Measurements from ENCODE around the gene ERAS.

Gene ERAS

GRCh38 chrX:48826135-48826875 lies at the start of gene ERAS:
ERAS (plus strand) TSS chrX:48826513; CDS start chrX:48829124, 2,611 bp downstream.
- DNase-seq (ENCODE audit: low read depth in 2 of 2), result no peak

GRCh38 chrX:48776818-48777439 lies 49.4 kb upstream of the ERAS start:
- no peak for DNase-seq (ENCODE audit: low read depth in 2 of 2)

GRCh38 chrX:48779399-48779798 lies 46.9 kb upstream of the ERAS start:
- no peak for DNase-seq (ENCODE audit: low read depth in 2 of 2)

GRCh38 chrX:48781705-48782104 lies 44.6 kb upstream of the ERAS start:
- DNase-seq (ENCODE audit: low read depth in 2 of 2), result no peak

GRCh38 chrX:48782216-48782615 lies 44.1 kb upstream of the ERAS start:
- DNase-seq (ENCODE audit: low read depth in 2 of 2), result no peak

- DNase-seq (ENCODE audit: low read depth in 2 of 2), result no peak
Observed at GRCh38 chrX:48782795-48783194, 43.5 kb upstream of the ERAS start.

GRCh38 chrX:48784726-48785125 lies 41.6 kb upstream of the ERAS start:
- DNase-seq (ENCODE audit: low read depth in 2 of 2), result no peak

- DNase-seq (ENCODE audit: low read depth in 2 of 2), result no peak
Observed at GRCh38 chrX:48785186-48785539, 41.1 kb upstream of the ERAS start.

- no peak for DNase-seq (ENCODE audit: low read depth in 2 of 2)
Observed at GRCh38 chrX:48785540-48786214, 40.6 kb upstream of the ERAS start.

- no peak for DNase-seq (ENCODE audit: low read depth in 2 of 2)
Observed at GRCh38 chrX:48786341-48786800, 39.9 kb upstream of the ERAS start, which contains the start of gene GATA1. GATA1 (plus strand) TSS chrX:48786590; CDS start chrX:48791110, 4,520 bp downstream.

GRCh38 chrX:48786825-48787504 lies 39.3 kb upstream of the ERAS start:
- no peak for DNase-seq (ENCODE audit: low read depth in 2 of 2)

GRCh38 chrX:48787505-48788443 lies 38.5 kb upstream of the ERAS start:
- no peak for DNase-seq (ENCODE audit: low read depth in 2 of 2)

GRCh38 chrX:48789366-48790220 lies 36.7 kb upstream of the ERAS start:
- no peak for DNase-seq (ENCODE audit: low read depth in 2 of 2)

GRCh38 chrX:48790477-48790876 lies 35.8 kb upstream of the ERAS start:
- no peak for DNase-seq (ENCODE audit: low read depth in 2 of 2)

- no peak for DNase-seq (ENCODE audit: low read depth in 2 of 2)
Observed at GRCh38 chrX:48791063-48791820, 35.1 kb upstream of the ERAS start.

- no peak for DNase-seq (ENCODE audit: low read depth in 2 of 2)
Observed at GRCh38 chrX:48792219-48792618, 34.1 kb upstream of the ERAS start.

- no peak for DNase-seq (ENCODE audit: low read depth in 2 of 2)
Observed at GRCh38 chrX:48793935-48794334, 32.4 kb upstream of the ERAS start.

GRCh38 chrX:48794340-48794910 lies 31.9 kb upstream of the ERAS start:
- DNase-seq (ENCODE audit: low read depth in 2 of 2), result no peak

- no peak for DNase-seq (ENCODE audit: low read depth in 2 of 2)
Observed at GRCh38 chrX:48794911-48795515, 31.3 kb upstream of the ERAS start.

Data from stimulated activated CD4-positive, alpha-beta T cell treated with anti-CD3 and anti-CD28 coated beads, Interleukin-15, amount 100 ng/mL, for 48 hours (primary cell).